ENCODE data around the gene TRIO. TPM values are rescaled to one million over a fixed set of nuclear protein-coding genes. Genes with fewer than 3 reads are reported as not detected.

The TRIO gene
- total RNA-seq, 1 experiment from 2014 or later, result 88.8 TPM

DNA sequence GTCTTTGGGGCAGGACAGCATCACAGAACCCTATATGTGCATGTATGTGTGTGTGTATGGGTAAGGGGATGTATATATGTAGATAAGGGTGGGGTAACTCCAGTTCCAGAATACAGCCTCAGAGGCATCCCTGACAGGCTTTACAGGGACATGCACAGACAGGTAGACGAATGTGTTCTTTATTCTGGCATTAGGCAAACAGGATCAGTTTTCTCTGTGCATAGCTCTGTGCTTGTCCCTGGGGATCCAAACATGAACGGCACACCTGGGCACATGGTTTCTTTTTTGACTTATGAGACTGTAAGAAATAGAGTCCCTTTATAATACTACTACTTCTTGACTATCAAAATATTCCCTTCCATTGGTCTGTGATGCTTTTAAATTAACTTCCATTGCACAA is 120.6 kb downstream of the TRIO start (continued):
- no peak for TF ChIP-seq MYBL2 (CRISPR knock-in tag; IDR thresholded peaks at IDR 0.05)
- TF ChIP-seq NFE2L1 (CRISPR knock-in tag; IDR thresholded peaks at IDR 0.05), result no peak
- no peak for TF ChIP-seq JUN (CRISPR knock-in tag; IDR thresholded peaks at IDR 0.05)
- TF ChIP-seq GTF2I (CRISPR knock-in tag; conservative IDR thresholded peaks at IDR 0.05), result no peak
- TF ChIP-seq, protein P1, sequence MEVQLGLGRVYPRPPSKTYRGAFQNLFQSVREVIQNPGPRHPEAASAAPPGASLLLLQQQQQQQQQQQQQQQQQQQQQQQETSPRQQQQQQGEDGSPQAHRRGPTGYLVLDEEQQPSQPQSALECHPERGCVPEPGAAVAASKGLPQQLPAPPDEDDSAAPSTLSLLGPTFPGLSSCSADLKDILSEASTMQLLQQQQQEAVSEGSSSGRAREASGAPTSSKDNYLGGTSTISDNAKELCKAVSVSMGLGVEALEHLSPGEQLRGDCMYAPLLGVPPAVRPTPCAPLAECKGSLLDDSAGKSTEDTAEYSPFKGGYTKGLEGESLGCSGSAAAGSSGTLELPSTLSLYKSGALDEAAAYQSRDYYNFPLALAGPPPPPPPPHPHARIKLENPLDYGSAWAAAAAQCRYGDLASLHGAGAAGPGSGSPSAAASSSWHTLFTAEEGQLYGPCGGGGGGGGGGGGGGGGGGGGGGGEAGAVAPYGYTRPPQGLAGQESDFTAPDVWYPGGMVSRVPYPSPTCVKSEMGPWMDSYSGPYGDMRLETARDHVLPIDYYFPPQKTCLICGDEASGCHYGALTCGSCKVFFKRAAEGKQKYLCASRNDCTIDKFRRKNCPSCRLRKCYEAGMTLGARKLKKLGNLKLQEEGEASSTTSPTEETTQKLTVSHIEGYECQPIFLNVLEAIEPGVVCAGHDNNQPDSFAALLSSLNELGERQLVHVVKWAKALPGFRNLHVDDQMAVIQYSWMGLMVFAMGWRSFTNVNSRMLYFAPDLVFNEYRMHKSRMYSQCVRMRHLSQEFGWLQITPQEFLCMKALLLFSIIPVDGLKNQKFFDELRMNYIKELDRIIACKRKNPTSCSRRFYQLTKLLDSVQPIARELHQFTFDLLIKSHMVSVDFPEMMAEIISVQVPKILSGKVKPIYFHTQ (CRISPR knock-in tag; IDR thresholded peaks at IDR 0.05), result no peak
- TF ChIP-seq, protein P2, sequence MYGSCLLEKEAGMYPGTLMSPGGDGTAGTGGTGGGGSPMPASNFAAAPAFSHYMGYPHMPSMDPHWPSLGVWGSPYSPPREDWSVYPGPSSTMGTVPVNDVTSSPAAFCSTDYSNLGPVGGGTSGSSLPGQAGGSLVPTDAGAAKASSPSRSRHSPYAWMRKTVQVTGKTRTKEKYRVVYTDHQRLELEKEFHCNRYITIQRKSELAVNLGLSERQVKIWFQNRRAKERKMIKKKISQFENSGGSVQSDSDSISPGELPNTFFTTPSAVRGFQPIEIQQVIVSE (CRISPR knock-in tag; IDR thresholded peaks at IDR 0.05; ENCODE audit: borderline replicate concordance), result no peak
- TF ChIP-seq, protein P3, sequence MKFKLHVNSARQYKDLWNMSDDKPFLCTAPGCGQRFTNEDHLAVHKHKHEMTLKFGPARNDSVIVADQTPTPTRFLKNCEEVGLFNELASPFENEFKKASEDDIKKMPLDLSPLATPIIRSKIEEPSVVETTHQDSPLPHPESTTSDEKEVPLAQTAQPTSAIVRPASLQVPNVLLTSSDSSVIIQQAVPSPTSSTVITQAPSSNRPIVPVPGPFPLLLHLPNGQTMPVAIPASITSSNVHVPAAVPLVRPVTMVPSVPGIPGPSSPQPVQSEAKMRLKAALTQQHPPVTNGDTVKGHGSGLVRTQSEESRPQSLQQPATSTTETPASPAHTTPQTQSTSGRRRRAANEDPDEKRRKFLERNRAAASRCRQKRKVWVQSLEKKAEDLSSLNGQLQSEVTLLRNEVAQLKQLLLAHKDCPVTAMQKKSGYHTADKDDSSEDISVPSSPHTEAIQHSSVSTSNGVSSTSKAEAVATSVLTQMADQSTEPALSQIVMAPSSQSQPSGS (CRISPR knock-in tag; IDR thresholded peaks at IDR 0.05; ENCODE audit: borderline replicate concordance, low read depth), result no peak

DNA sequence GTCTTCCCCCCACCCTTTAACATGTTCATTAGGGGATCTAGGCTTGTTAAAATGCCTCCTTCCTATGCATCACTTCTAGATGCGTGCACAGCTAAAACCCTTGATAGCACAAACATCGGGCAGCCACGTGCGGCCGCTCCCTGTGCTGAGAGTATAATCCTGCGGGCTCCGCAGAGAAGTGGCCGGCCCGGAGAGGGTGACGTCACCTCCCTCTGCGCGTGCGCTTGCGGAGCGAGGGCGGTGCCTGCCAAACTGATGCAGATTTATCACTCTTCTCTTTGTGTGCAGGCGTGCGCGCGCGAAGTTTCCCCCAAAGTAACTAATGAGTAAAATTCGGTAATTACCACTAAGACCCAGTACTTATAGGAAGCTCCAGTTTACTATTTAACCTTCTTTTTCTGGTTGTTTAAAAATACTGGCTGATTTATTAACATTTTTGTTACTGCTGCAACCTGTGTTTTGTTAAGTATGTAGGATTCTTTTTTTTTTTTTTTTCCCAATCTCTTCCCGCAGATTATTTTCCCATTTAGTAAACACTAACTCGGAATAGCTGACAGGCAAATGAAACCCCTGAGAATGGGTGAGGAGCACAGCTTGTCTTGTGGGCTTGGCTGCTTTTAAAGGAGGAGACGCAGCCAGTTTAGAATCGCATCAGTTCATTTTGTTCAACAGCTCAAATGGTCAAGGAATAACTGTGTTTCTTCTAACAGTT is 121.6 kb downstream of the TRIO start:
- ATAC-seq, result peak; percentile 78
- CTCF ChIA-PET, result no interaction called here

More for the DNA sequence above, 121.6 kb downstream of the TRIO start:
- Mint-ChIP-seq H3K4me1 (peaks cover 85% of the 10 kb centered on the region), H3K4me3 (peak overlapping the region; percentile 60), H3K27me3 (ENCODE audit: low read depth) (no peaks in the 10 kb centered on the region), H3K36me3 (no peaks in the 10 kb centered on the region), H3K9me3 (no peaks in the 10 kb centered on the region), H3K27ac (peak overlapping the region; percentile 88)
- POLR2A ChIA-PET, result interaction anchor here (0.7 kb wide), 1 partner anchor 12 kb away, joined by 5 read pairs; no protein-coding TSS in a partner anchor
- DNase-seq (ENCODE audit: low spot score), result peak; percentile 92
- TF ChIP-seq, protein P4, sequence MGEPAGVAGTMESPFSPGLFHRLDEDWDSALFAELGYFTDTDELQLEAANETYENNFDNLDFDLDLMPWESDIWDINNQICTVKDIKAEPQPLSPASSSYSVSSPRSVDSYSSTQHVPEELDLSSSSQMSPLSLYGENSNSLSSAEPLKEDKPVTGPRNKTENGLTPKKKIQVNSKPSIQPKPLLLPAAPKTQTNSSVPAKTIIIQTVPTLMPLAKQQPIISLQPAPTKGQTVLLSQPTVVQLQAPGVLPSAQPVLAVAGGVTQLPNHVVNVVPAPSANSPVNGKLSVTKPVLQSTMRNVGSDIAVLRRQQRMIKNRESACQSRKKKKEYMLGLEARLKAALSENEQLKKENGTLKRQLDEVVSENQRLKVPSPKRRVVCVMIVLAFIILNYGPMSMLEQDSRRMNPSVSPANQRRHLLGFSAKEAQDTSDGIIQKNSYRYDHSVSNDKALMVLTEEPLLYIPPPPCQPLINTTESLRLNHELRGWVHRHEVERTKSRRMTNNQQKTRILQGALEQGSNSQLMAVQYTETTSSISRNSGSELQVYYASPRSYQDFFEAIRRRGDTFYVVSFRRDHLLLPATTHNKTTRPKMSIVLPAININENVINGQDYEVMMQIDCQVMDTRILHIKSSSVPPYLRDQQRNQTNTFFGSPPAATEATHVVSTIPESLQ (CRISPR knock-in tag; IDR thresholded peaks at IDR 0.05), result no peak
- TF ChIP-seq, protein P5, sequence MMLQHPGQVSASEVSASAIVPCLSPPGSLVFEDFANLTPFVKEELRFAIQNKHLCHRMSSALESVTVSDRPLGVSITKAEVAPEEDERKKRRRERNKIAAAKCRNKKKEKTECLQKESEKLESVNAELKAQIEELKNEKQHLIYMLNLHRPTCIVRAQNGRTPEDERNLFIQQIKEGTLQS (CRISPR knock-in tag; conservative IDR thresholded peaks at IDR 0.05), result no peak
- TF ChIP-seq, protein P6, sequence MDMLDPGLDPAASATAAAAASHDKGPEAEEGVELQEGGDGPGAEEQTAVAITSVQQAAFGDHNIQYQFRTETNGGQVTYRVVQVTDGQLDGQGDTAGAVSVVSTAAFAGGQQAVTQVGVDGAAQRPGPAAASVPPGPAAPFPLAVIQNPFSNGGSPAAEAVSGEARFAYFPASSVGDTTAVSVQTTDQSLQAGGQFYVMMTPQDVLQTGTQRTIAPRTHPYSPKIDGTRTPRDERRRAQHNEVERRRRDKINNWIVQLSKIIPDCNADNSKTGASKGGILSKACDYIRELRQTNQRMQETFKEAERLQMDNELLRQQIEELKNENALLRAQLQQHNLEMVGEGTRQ (CRISPR knock-in tag; IDR thresholded peaks at IDR 0.05), result peak; percentile 42
- TF ChIP-seq, protein P7, sequence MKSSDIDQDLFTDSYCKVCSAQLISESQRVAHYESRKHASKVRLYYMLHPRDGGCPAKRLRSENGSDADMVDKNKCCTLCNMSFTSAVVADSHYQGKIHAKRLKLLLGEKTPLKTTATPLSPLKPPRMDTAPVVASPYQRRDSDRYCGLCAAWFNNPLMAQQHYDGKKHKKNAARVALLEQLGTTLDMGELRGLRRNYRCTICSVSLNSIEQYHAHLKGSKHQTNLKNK (CRISPR knock-in tag; IDR thresholded peaks at IDR 0.05), result no peak
- TF ChIP-seq, protein P8, sequence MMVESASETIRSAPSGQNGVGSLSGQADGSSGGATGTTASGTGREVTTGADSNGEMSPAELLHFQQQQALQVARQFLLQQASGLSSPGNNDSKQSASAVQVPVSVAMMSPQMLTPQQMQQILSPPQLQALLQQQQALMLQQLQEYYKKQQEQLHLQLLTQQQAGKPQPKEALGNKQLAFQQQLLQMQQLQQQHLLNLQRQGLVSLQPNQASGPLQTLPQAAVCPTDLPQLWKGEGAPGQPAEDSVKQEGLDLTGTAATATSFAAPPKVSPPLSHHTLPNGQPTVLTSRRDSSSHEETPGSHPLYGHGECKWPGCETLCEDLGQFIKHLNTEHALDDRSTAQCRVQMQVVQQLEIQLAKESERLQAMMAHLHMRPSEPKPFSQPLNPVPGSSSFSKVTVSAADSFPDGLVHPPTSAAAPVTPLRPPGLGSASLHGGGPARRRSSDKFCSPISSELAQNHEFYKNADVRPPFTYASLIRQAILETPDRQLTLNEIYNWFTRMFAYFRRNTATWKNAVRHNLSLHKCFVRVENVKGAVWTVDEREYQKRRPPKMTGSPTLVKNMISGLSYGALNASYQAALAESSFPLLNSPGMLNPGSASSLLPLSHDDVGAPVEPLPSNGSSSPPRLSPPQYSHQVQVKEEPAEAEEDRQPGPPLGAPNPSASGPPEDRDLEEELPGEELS (CRISPR knock-in tag; IDR thresholded peaks at IDR 0.05), result no peak
- TF ChIP-seq, protein P9, sequence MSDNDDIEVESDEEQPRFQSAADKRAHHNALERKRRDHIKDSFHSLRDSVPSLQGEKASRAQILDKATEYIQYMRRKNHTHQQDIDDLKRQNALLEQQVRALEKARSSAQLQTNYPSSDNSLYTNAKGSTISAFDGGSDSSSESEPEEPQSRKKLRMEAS (CRISPR knock-in tag; IDR thresholded peaks at IDR 0.05), result peak; percentile 77
